ENCODE data around the gene DAAM1.

Gene DAAM1

GRCh38 chr14:59370158-59370742 is 181.8 kb downstream of the DAAM1 start:
- no peaks in the 10 kb centered on the region for H4K20me1 ChIP-seq
- no peaks in the 10 kb centered on the region for H3K9me3 ChIP-seq (replicated peaks in 1 of 11)
- peaks cover 0 to 27% (median 12%) of the 10 kb centered on the region in 11 experiments; a peak in 14 of 22 replicates for H3K36me3 ChIP-seq
- no peaks in the 10 kb centered on the region for H3K27me3 ChIP-seq
- no peaks in the 10 kb centered on the region for H3K4me1 ChIP-seq
- no peak overlapping the region for H3K9ac ChIP-seq
- no peak overlapping the region for H3K4me2 ChIP-seq
- no peak for TF ChIP-seq Cebpa-rat (IDR thresholded peaks at IDR 0.05)
- no peak overlapping the region for H3K4me3 ChIP-seq
- no peak overlapping the region for H3K27ac ChIP-seq

- H3K4me2 ChIP-seq, result no peak overlapping the region
- H3K36me3 ChIP-seq, result peaks cover 0 to 22% (median 12%) of the 10 kb centered on the region in 11 experiments; a peak in 14 of 22 replicates
- H3K4me1 ChIP-seq, result no peaks in the 10 kb centered on the region
- H3K27me3 ChIP-seq, result no peaks in the 10 kb centered on the region
- no peaks in the 10 kb centered on the region for H3K9me3 ChIP-seq (replicated peaks in 1 of 11)
- no peak overlapping the region for H3K9ac ChIP-seq
- no peak for TF ChIP-seq Cebpa-rat (IDR thresholded peaks at IDR 0.05)
- H3K27ac ChIP-seq, result no peak overlapping the region
- H4K20me1 ChIP-seq, result no peaks in the 10 kb centered on the region
- no peak overlapping the region for H3K4me3 ChIP-seq
Observed at GRCh38 chr14:59371771-59372170, 183.3 kb downstream of the DAAM1 start.

GRCh38 chr14:59374048-59374447 is 185.6 kb downstream of the DAAM1 start:
- Histone ChIP-seq H3K4me1 (peaks cover 0 to 14% (median 5%) of the 10 kb centered on the region in 10 experiments; a peak in 8 of 20 replicates), H3K9me3 (replicated peaks in 1 of 11) (no peaks in the 10 kb centered on the region), H4K20me1 (no peaks in the 10 kb centered on the region), H3K9ac (no peak overlapping the region), H3K27ac (no peak overlapping the region), H3K4me3 (no peak overlapping the region), H3K36me3 (peaks cover 0 to 2% (median under 1%) of the 10 kb centered on the region in 11 experiments; a peak in 6 of 22 replicates), H3K27me3 (no peaks in the 10 kb centered on the region), H3K4me2 (no peak overlapping the region)
- TF ChIP-seq Cebpa-rat (IDR thresholded peaks at IDR 0.05), result no peak

GRCh38 chr14:59376686-59377085 is 188.2 kb downstream of the DAAM1 start:
- Histone ChIP-seq H3K36me3 (no peaks in the 10 kb centered on the region), H3K4me1 (peaks cover 5 to 14% (median 8%) of the 10 kb centered on the region in 10 experiments; a peak in 12 of 20 replicates), H3K9ac (no peak overlapping the region), H3K4me2 (no peak overlapping the region), H3K4me3 (no peak overlapping the region), H3K27me3 (no peaks in the 10 kb centered on the region), H4K20me1 (no peaks in the 10 kb centered on the region), H3K9me3 (replicated peaks in 1 of 11) (no peaks in the 10 kb centered on the region), H3K27ac (no peak overlapping the region)
- TF ChIP-seq Cebpa-rat (IDR thresholded peaks at IDR 0.05), result no peak

- H3K4me3 ChIP-seq, result no peak overlapping the region
- H3K4me1 ChIP-seq, result peaks cover 5 to 14% (median 8%) of the 10 kb centered on the region in 10 experiments; a peak in 12 of 20 replicates
- H3K27me3 ChIP-seq, result no peaks in the 10 kb centered on the region
- no peaks in the 10 kb centered on the region for H4K20me1 ChIP-seq
- H3K4me2 ChIP-seq, result peak overlapping the region in 4 of 11 experiments; percentile 11 to 38 (median 13); a peak in 4 of 22 replicates
- no peak for TF ChIP-seq Cebpa-rat (IDR thresholded peaks at IDR 0.05)
- H3K9me3 ChIP-seq (replicated peaks in 1 of 11), result peaks cover 0 to 5% (median 0%) of the 10 kb centered on the region in 11 experiments; a peak in 4 of 22 replicates
- H3K27ac ChIP-seq, result no peak overlapping the region
- H3K36me3 ChIP-seq, result no peaks in the 10 kb centered on the region
- no peak overlapping the region for H3K9ac ChIP-seq
Observed at GRCh38 chr14:59377491-59377890, 189.0 kb downstream of the DAAM1 start.

- H3K9ac ChIP-seq, result no peak overlapping the region
- no peak overlapping the region for H3K4me3 ChIP-seq
- peaks cover 5 to 14% (median 8%) of the 10 kb centered on the region in 10 experiments; a peak in 12 of 20 replicates for H3K4me1 ChIP-seq
Observed at GRCh38 chr14:59377991-59378601, 189.6 kb downstream of the DAAM1 start.

GRCh38 chr14:59389936-59390335 is 201.5 kb downstream of the DAAM1 start:
- Histone ChIP-seq H3K9ac (no peak overlapping the region), H3K36me3 (no peaks in the 10 kb centered on the region), H3K4me3 (no peak overlapping the region), H3K4me1 (no peaks in the 10 kb centered on the region), H3K4me2 (no peak overlapping the region), H3K27me3 (no peaks in the 10 kb centered on the region; a peak in 1 of 22 replicates), H3K9me3 (replicated peaks in 1 of 11) (peaks cover 0 to 6% (median 0%) of the 10 kb centered on the region in 11 experiments; a peak in 1 of 22 replicates), H3K27ac (no peak overlapping the region), H4K20me1 (no peaks in the 10 kb centered on the region; a peak in 1 of 22 replicates)
- no peak for TF ChIP-seq Cebpa-rat (IDR thresholded peaks at IDR 0.05)

More at GRCh38 chr14:59377991-59378601, 189.6 kb downstream of the DAAM1 start:
- H3K9me3 ChIP-seq (replicated peaks in 1 of 11), result peaks cover 0 to 11% (median 4%) of the 10 kb centered on the region in 11 experiments; a peak in 6 of 22 replicates
- no peaks in the 10 kb centered on the region for H3K27me3 ChIP-seq
- H3K4me2 ChIP-seq, result peak overlapping the region in 8 of 11 experiments; percentile 15 to 41 (median 34); a peak in 12 of 22 replicates
- TF ChIP-seq Cebpa-rat (IDR thresholded peaks at IDR 0.05), result no peak
- no peak overlapping the region for H3K27ac ChIP-seq
- no peaks in the 10 kb centered on the region for H3K36me3 ChIP-seq
- no peaks in the 10 kb centered on the region for H4K20me1 ChIP-seq

GRCh38 chr14:59391388-59391787 is 202.9 kb downstream of the DAAM1 start:
- Histone ChIP-seq H4K20me1 (no peaks in the 10 kb centered on the region; a peak in 1 of 22 replicates), H3K36me3 (no peaks in the 10 kb centered on the region), H3K9me3 (replicated peaks in 1 of 11) (0 out of 22 replicates have a peak, but pooled peaks cover 0 to 6% (median 0%) of the 10 kb centered on the region in 11 experiments), H3K4me1 (no peaks in the 10 kb centered on the region), H3K27me3 (peaks cover 0 to 4% (median 0%) of the 10 kb centered on the region in 11 experiments; a peak in 3 of 22 replicates), H3K4me2 (no peak overlapping the region), H3K9ac (no peak overlapping the region), H3K4me3 (no peak overlapping the region), H3K27ac (no peak overlapping the region)
- TF ChIP-seq Cebpa-rat (IDR thresholded peaks at IDR 0.05), result no peak

GRCh38 chr14:59394268-59394667 is 205.8 kb downstream of the DAAM1 start:
- Histone ChIP-seq H3K4me1 (peaks cover 10 to 15% (median 14%) of the 10 kb centered on the region in 10 experiments), H3K36me3 (no peaks in the 10 kb centered on the region), H3K27me3 (peaks cover 0 to 13% (median 3%) of the 10 kb centered on the region in 11 experiments; a peak in 7 of 22 replicates), H4K20me1 (peaks cover 0 to 4% (median 0%) of the 10 kb centered on the region in 11 experiments; a peak in 1 of 22 replicates), H3K27ac (no peak overlapping the region), H3K4me3 (no peak overlapping the region), H3K9ac (no peak overlapping the region), H3K9me3 (replicated peaks in 1 of 11) (0 out of 22 replicates have a peak, but pooled peaks cover 0 to 6% (median 0%) of the 10 kb centered on the region in 11 experiments), H3K4me2 (no peak overlapping the region)
- no peak for TF ChIP-seq Cebpa-rat (IDR thresholded peaks at IDR 0.05)
